HG03439 (cell line): ENCODE results near the gene NOL4L.

Experiments
- ATAC-seq: cut with Tn5 transposase; IDR thresholded peaks from one replicate; pipeline ENCODE4 v1.9.1; 2021; ENCODE audit warnings: mild to moderate bottlenecking, moderate library complexity; ENCODE audit not compliant: unreplicated experiment

The NOL4L gene

DNA sequence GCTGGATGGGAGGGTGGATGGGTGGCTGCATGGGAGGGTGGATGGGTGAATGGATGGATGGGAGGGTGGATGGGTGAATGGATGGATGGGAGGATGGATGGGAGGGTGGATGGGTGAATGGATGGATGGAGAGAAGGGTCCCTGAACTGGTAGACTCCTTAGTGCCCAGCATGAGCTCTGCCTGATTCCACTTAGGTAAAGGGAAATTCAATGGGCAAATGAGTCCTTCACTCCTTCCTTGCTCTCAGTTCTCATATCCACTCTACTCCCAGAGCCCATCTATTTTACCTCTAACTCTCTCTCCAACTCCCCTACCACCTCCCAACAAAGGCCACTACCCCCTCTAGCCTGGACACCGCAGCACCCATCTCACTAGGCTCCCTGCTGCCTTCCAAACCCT is 29.2 kb upstream of the NOL4L start:
- no peak for ATAC-seq

DNA sequence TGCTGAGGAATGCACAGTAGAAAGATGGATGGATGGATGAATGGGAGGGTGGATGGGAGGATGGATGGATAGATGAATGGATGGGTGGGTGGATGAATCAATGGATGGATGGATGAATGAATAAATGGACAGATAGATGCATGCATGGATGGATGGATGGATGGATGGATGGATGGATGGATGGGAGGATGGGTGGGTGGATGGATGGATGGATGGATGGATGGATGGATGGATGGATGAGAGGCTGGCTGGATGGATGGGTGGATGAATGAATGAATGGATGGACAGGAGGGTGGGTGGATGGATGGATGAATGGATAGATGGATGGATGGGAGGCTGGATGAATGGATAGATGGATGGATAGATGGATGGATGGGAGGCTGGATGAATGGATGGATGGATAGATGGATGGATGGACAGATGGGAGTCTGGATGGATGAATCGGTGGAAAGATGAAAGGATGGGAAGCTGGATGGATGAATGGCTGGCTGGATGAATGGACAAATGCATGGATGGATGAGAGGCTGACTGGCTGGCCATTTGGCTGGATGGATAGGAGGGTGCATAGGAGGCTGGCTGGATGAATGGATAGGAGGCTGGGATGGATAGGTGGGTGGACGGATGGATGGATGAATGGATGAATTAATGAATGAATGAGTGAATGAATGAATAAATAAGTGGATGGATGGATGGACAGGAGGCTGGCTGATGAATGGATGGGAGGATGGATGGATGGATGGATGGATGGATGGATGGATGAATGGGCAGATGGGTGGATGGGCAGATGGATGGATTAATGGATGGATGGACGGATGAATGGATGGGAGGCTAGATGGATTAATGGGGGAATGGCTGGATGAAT is 28.3 kb upstream of the NOL4L start:
- no peak for ATAC-seq

DNA sequence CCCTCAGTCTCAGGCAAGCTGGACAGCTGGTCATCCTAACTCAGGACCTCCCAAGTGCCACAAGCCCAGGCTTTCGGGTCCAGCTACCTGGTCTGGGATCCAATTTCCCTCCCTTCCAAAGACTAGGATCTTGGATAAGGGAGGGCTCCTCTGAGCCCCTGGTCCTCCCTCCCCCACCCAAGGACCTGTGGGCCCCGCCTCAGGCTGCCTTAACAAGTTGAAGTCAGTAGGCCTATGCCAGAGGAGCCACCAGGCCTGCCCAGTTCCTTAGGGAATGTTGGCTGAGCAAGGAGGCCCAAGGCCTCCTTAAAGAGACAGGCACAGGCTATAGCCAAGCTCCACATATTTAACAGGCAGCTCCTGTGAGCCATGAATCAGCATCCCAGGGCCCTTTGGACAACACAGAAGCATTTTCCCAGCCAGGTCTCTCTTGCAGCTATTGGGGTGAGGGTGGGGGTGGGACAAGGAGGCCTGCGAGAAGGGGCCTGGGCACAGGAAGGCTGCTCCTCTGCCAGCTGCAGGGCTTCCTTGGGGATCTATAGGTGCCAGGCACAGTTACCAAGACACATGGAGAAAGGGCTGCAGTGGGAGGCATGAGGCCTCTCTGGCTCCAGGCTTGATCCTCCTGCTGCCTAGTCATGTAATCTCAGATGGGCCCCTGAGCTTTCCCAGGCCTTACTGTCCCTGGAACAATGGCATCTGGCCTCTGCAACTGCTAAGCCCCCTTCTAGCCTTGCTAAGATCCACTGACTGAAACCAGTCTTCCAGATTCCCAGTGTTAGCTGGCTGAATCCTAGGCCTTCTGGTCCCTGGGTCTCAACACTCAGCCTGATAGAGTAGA is 27.4 kb upstream of the NOL4L start:
- no peak for ATAC-seq

DNA sequence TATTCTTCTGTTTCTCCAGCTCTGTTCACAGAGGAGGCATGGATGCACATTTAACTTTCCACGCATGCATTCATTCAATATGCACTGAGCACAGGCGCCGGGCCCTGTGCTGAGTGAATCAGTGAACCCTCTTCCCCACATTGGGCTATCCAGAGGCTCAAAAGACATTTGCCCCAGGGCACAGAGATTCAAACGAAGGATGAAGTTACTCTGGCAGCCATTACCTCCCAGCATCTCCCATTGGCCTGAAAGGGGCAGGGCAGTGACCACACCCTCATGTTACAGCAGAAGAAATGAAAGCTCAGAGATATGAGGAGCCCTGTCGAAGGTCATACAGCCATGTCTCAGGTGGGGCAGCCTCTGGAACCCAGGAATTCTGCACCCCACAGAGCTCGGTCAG is 26.7 kb upstream of the NOL4L start:
- ATAC-seq = no peak

DNA sequence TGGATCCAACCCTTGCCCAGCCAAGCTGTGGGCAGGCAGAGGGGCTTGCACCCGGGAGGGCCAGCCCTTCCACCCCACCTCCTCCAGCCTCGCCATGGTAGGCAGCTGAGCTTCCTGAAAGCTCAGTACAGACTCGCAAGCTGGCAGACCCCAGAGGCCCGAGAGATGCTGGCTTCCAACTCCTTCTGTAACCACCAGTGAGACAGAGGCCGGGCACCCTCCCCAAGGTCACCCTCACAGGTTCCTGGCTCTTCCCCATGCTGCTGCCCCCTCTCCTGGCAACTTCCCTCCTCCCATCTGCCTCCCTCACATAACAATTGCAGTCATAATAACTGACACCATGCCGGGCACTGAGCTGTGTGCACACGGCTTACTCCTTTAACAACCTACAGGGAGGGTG is 26.2 kb upstream of the NOL4L start:
- ATAC-seq = no peak

DNA sequence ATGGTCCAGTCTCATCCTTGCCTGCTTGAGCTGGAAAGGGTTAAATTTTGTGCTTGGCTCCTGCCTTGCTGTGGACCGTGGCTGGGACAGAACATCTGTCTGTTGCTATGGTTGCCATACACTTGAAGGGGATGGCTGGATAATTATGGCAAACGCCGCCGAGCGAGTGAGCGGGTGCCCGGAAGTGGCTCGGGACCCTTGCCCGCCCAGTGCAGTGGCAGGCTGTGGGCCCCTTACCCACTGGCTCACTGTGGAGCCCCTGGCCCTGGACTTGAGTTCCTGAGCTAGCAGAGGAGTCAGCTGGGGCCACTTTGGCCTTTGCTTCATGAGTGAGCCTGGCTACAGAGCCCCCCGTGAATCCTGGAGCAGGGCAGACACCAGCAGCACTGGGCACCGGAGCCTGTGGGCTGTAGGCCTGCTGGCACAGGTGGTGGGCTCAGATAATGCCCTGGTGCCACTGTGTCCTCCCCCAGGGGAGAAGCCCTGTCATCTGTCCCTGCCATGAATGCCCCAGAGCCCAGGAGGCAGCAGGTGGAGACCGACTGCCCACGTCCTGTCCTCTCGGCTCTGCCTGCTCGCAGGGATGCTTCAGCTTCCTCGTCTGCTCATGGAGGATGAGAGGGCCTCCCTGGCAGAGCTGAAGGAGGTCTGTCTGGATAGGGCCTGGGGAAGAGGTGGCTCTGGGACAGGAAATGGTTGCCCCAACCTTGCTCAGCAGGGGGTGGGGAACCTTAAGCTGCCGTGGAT is 25.5 kb upstream of the NOL4L start:
- no peak for ATAC-seq

DNA sequence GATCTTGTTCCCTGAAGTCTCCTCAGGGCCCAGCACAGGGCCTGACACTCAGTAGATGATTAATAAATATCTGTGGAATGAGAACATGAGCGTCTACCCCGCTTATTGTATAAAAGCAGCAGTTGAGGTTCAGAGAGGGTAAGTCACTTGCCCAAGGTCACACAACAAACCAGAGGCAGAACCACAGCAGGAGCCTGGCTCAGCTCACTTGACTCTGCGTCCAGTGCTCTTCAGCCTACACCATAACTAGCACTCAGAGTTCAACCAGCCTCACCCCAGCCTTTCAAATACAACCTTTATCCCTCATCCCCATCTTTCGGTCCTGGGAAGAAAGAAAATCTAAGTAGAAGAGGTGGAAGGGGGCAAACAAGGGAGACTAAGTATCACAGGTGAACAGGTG is 24.9 kb upstream of the NOL4L start:
- ATAC-seq = no peak

DNA sequence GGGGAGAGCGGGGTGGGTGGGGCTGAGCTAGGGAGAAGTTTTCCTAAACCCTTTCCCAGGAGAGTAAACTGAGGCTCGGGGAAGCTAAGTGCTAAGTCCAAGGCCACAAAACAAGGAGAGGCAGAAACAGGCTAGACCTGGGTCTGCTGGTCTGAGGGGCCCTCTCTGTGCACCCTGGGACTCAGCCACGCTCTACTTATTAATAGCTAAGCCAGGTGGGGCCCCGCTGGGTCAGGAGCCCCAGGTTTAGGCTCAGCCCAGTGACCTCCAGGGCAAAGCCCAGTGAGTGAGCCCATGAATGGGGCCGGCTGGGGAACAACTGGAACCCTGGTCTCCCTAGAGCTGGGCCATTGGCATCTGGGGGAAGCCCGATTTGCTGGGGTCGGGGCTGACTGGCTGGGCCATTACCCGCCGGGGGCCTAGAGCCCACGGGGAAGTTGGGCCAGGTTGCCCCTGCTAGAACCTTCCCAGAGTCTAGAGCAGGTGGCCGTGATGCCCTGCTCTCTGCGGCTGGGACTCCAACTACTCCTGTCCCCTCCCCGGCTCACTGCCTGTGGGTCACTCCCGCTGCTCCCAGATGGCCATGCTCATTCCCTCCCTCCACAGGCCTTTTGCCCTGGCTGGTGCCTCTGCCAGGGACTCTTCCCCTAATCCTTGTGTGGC is 24.1 kb upstream of the NOL4L start:
- no peak for ATAC-seq

DNA sequence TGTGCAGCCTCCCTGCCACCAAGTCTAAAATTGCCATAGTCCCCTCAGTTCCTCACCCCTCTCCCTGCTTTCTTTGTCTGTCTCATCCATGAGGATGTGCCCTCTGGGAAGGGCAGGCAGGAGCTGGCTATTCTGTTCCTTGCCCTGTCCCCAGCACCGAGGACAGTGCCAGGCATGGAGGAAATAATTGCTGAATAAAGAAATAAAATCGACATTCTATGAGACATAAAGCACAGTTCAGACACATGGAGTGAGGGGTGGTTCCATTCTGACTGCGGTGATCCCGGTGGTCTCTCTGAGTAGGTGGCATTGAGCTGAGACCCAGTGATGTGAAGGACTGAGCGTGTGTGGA is 23.5 kb upstream of the NOL4L start:
- no peak for ATAC-seq

DNA sequence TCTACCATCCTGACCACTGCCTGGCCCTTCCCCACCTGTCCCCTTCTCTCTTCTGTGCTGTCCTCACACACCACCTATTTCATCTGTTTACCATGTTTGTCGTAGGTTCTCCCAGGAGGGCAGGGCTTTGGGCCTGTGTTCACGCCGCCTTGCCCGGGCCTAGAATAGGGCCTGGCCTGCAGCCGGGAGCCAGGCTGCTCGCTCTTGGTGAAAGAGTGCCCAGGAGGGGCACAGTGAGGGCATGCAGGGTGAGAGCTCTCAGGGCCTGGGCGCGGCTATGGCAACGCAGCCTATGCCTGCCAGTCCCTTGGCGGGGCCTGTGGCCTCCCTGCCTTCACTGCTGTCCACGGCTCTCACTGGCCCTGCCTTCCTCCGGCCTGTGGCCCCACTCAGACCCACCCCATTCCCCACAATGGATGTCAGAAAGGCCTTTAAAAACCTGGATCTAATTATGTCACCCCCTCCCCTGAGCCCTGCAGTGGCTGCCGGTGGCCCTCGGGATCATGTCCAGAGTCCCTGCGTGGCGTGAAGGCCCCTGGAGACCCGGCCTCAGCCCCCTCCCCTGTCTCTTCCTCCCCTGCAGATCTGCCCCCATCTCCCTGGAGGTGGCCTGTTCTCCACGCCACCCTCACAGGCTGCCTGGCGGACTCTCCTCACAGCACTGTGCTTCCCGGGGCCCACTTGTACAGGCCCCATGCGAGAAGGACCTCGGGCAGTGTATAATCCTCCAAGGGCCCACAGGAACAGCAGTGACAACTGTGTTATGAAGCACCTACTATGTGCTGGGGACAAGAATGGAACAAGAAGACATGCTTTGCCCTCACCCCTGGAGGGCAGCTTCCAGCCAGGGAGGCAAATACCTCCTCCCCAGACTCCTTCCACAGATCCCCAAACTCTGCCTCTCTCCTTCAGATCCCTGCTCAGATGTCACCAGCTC is 22.9 kb upstream of the NOL4L start:
- no peak for ATAC-seq

DNA sequence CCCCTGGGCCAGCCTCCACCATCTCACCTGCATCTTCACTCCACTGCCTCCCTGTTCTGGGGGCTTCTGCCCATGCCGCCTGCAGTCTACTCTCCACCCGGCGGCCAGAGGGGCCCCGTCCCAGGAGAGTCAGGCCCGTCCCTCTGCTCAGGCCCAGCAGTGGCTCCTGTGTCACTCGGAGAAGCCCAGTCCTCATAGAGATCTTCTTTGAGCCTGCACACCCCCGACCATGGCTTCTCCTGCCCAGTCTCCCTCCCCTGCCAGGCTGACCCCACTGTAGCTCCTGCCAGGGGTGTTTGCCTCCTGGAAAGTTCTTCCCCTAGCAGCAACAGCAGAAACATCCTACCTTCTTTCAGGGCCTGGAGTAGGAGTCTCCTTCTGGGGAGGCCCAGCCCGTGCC is 22.2 kb upstream of the NOL4L start:
- ATAC-seq = no peak

DNA sequence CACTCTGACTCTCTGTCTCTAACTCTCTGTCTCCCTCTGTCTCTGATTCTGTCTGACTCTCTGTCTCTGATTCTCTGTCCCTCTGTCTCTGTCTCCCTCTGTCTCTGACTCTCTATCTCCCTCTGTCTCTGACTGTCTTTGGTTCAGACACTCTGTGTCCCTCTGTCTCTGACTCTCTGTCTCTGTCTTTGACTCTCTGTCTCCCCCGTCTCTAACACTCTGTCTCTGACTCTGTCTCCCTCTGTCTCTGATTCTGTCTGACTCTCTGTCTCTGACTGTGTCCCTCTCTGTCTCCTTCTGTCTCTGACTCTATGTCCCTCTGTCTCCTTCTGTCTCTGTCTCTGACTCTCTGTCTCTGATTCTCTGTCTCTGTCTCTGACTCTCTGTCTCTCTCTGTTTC is 21.7 kb upstream of the NOL4L start:
- ATAC-seq = no peak

DNA sequence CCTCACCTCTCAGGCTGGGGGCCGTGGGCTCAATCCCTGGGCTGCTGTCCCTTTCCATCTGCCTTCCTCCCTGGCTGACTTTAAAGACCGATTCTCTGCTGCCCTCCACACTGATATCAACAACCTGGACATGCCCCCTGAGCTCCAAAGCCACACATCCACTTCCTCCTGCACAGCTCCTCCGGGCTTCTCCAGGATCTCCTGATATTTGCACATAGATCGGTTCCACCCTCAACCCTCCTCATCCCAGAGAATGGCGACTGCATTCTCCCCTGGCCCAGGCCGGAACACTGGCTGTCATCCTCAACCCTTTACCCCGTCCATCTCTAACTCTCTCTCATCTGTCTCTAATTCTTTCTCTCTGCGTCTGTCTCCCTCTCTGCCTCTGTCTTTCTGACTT is 21.0 kb upstream of the NOL4L start:
- no peak for ATAC-seq

DNA sequence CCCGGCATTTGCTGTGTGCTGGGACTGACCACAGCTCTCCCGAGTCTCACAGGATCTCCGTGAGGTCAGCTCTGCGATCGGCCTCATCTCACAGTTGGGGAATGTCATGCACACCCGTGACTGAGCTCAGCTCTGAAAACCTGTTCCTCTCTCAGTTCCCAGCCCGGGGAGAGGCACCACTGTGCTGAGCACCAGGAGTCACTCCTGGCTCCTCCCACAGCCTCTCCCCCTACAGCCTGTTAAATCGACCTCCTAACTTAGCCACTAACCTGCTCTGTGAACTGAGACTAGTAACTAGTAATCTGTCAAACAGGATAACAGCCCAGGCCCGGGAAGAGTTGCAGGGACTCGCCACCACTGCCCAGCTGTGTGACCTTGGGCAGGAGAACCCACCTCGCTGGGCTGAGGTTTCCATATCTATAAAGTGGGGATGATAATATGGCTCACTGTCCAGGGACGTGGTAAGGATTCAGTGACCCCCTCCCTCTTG is 20.1 kb upstream of the NOL4L start:
- ATAC-seq = no peak

DNA sequence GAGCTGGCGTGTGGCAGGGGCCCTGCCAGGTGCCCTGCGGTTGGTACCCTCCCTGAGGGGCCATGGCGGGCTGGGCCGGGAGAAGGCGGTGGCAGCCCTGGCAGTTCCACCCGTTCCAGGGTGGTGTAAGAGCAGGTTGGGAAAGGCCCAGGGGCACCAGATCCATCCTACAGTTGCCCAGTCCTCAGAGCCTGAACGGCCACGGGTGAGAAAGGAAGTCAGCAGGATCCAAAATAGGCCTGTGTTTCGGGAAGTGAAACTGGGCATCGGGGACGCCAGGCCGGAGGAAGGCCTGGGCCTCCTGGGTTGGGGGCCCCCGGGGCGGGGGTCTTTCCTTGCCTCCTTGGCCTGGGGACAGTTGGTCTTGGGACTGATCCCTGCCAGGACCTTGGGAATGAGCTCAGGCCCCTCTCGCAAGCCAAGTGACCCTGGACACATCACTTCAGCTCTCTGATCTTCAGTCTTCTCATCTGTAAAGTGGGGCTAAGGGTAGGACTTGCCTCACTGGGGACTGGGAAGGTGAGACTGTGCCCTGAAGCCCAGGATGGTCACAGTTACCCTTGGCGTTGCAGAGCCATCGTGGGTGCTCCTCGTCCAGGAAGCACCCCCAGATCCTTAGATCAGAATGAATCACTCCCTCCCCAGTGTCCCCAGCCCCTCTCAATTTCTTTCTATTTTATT is 18.1 kb upstream of the NOL4L start:
- ATAC-seq = no peak

DNA sequence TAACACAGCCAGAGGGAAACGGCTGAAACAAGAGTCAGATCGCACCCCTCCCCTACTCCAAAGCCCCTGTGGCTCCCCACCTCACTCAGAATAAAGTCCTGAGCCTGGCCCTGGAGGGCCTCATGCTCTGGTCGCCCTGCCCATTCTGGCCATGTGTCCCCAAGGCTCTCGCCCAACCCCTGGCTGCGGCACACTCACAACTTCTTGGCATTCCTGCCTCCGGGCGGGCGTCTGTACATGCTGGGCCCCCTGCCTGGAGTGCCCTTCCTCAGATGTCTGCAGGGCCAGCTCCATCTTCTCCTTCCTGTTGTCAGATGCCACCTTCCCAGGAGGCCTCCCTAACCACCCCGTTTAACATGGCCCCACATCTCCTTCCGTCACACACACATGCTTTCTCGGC is 17.1 kb upstream of the NOL4L start:
- no peak for ATAC-seq

DNA sequence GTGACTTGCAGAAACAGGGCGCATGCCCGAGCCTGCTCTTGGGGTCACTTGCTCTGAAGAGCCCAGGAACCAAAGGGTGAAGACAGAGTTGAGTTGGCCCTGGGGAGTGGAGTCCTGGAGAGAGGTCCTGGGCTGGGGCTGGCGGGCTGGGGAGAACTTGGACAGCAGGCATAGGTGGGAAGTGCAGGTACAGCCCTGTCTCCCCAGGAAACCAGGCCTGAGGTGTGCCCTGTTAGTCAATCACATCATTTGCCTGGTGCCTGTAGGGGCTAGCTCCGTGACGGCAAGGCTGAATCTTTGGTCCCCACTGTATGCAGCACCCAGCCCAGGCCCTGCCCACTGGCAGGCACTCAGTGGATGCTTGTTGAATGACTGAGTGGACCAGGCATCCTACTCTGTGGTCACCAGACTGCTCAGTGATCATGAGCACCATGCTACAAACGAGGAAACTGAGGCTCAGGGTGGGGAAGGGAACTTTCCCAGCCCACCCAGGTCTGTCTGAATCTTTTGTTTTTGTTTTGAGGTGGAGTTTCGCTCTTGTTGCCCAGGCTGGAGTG is 15.6 kb upstream of the NOL4L start:
- ATAC-seq = no peak

DNA sequence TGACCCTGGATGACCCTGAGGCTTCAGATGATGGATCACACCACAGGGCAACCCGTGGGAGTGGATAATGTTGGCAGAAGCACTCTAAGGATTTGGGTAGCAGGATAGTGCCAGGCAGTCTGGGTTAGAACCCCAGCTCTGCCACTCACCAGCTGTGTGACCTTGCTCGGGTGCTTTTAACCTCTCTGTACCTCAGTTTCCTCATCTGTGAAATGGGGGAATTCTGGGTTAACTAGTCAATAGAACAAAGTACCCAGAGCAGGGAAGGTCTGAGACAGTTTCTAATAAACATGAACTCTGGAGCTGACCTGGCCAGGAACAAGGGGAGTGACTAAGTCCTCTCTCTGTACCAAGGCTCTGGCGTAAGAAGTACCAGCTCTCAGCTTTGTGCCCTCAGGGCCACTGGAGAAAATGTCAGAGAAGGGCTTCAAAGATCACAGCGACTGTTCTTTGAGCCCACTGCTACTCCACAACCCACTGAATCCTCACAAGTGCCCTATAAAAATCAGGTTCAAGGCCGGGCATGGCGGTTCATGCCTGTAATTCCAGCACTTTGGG is 14.7 kb upstream of the NOL4L start:
- no peak for ATAC-seq

DNA sequence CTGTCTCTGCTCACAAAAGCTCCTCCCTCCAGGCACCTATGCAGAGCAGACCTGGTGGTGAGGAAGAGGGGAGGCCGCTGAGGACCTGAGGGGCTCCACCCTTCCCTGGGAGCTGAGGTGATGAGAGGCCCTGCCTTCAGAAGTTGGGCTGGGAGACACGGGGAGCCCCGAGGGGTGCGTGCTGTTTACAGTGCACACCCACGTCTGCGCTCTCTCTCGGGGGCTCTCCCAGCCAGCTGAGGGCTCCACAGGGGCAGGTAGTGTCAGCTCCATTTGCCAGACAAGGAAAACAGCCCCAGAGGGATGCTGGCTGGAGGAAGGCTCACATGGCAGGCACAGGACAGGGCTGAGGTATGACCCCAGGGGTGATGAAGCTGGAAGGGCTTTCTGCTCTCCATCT is 13.5 kb upstream of the NOL4L start:
- ATAC-seq = no peak
